ENCODE data around the gene SLC5A12. TPM values are rescaled to one million over a fixed set of nuclear protein-coding genes. Genes with fewer than 3 reads are reported as not detected.

The SLC5A12 gene
- polyA plus RNA-seq, 3 donors: 52.0 to 70.1 (median 52.2) TPM

DNA sequence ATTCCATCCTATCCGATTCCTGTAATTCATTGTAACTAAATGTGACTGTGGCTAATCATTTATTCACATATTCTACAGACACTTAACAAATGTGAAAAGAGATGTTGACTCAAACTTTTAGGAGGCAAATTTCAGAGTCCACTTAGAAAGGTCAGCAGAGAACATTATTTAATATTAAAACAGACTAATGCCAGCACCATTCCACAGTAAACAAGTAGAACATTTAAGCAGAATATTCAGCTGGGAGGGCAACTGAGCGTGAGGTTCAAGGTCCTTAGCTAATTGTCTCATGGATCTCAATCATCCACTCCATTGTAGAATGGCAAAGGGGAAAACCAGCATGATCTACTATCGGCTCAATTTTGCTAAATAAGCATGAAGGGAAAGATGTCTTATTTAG, 5.1 kb upstream of the SLC5A12 start:
- DNase-seq (ENCODE audit: low read depth in 3 of 3, low spot score in 2 of 3): no peak

DNA sequence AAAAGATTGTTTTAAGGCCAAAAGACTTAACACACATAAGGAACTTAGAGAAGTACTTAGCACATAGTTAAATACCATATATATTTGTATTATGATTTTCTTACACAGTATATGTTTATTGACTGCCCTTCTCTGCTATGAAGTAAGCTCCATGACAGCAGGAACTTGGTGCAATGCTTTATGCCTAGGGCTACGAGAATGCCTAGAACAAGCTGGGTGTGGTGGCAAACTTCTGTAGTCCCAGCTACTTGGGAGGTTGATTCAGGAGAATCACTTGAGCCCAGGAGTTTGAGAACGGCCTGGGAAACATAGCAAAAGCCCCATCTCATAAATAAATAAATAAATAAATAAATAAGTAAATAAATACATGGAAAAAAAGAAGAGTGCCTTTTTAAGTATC, 1.9 kb downstream of the SLC5A12 start:
- no peak for DNase-seq (ENCODE audit: low read depth in 3 of 3, low spot score in 2 of 3)

DNA sequence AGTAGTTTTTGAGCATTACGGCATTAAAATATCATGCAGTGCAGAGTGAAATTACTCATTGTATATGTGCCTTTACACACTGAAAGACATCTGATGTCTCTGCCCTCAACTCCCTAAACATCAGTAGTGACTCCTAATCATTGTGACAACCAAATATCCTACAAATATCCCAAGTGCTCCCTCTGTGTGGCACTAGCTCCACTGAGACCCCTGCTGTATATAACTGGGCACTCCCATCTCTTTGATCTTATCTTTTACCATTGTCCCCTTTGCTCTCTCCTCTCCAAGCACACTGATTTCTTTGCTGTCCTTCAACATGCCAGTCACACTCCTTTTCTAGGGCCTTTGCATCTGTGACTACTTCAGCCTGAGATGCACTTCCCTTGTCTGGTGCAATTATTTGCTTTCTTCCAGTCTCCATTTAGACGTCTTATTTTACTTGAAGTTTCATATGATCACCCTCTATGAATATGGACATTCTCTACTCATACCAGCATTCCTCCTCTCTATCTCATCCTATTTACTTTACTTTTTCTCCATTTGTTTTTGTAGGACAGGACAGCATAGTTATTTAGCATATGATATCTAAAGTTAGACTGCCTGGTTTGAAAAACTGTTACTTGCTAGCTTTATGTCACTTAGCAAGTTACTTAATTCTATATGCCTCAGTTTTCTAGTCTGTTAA, 2.4 kb downstream of the SLC5A12 start:
- no peak for DNase-seq (ENCODE audit: low read depth in 3 of 3, low spot score in 2 of 3)

DNA sequence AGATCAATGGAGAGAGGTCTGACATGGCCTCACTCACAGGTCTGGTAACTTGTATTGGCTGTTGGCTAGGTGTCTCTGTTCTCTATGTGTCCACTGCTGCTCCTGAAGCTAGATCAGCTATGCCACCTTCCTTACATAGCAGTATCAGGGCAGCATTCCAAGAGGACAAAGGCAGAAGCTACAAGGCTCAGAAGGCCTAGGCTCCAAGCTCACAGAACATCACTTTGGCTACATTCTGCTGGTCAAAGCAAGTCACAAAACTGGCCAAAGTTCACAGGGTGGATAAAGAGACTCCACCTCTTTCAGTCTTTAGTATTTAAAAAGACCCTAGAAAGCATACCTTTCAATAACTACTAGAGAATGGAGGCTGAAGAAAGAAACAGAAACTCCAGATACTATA, 4.1 kb downstream of the SLC5A12 start:
- no peak for DNase-seq (ENCODE audit: low read depth in 3 of 3, low spot score in 2 of 3)

DNA sequence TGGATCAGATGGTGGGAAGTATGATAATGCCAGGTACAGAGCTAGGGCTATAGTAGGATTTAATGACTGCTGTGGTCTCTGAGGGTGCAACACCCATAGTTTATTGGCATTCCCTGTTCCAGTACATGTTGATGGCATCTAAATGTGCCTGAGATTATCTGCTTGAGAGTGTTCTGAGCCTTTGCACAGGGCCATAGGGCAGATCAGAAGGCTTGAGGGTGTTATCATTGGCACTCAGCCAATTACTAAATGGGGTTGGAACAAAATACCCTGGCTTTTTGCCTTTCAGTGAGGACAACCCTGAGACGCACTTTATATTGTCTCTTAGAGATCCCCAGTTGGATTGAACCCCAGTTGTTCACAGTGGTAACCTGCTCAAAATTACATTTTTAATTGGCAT, 6.7 kb downstream of the SLC5A12 start:
- no peak for DNase-seq (ENCODE audit: low read depth in 3 of 3, low spot score in 2 of 3)

DNA sequence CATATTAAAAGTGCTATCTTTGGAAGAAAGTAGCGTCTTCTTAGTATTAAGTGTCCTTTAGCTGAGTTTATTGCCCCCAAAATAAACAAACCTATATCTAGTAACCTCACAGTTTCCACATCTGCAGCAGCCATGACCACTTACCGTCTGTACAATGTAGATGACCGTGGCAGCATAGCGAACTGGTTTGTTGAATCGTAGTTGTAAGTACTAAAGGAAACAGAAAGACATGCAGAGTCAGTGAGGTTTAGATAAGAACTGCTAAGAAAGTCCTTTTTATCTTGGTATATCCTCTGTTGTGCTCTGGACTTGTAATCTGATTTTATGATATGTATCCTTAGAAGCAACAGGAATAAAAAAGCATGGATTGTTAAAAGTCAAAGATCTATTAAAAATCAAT, 9.4 kb downstream of the SLC5A12 start:
- DNase-seq (ENCODE audit: low read depth in 3 of 3, low spot score in 2 of 3): no peak

DNA sequence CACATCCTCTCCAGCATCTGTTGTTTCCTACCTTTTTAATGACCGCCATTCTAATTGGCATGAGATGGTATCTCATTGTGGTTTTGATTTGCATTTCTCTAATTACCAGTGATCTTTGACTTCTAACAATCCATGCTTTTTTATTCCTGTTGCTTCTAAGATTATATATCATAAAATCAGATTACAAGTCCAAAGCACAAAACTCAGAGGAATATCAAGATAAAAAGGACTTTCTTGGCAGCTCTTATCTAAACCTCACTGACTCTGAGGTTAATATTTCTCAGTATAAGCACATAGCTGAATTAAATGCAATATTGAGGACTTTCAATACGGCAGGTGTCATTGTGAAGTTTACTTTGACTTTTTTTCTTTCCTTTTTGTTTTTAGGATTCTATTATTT, 11.4 kb downstream of the SLC5A12 start:
- no peak for DNase-seq (ENCODE audit: low read depth in 3 of 3, low spot score in 2 of 3)

DNA sequence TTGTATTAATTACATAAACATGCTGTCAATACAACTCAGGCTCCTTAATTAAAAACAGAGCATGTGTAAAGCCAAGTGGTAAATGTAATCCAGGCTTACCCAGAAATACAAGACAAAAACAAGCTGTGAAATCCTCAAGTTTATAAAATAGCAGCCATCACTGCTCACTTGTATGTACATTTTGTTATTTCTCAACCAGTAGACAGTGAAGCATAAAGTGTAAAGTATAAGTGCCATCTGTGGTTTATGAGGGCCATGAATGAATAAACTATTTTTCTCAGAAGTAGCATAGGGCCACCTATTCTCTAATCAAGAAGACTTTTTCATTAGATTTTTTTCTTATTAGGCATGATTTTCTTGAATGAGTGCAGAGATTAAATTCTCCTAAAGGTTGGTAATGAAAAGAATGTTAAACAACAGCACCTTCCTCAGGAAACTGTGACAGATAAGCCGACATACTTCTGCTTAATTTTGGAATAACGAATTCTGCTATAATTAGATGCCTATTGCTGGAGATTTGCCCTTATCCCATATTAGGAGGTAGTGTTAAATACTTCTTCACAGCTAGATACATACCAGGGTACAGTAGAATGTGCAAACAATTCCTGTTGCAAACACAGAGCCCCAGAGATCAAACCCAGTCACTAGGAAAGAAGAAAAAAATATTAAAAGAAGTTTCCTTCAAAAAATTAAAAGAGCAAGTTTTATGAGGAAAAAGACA, 13.0 kb downstream of the SLC5A12 start:
- no peak for DNase-seq (ENCODE audit: low read depth in 3 of 3, low spot score in 2 of 3)

DNA sequence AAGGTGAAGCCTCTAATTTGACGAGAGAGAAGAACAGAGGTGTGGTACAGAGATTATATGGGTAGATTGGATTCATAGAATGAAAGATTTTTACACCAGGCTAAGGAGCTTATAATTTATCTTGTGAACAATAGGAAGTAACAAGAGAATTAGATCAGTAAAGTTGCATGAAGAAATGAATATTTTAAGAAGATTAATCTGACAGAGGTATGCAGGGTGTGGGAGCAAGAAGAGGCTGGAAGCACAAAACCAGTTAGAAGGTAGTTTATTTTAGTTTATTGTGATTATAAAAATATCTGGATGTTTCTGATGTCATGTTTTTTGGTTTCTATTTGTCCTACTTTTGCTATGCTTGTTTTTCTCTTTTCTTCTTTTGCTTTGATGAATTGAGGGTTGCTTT, 15.7 kb downstream of the SLC5A12 start:
- no peak for DNase-seq (ENCODE audit: low read depth in 3 of 3, low spot score in 2 of 3)

DNA sequence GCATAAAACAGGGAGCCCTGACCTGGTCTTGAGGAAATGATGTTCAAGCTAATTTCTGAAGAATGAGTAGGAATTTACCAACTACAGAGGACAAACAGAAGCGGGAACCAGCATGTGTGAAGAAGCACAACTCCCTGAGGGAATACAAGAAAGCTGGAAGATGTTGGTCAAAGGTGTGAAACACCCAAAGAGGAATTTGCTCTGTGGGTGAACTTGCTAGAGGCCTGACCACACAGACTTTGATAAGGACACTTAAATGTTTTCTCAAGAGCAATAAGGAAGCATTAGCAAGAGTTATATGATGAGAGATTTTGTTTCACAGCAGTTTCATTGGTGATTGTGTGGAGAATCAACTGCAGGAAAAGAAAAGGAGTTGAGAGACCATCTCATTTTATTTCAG, 17.6 kb downstream of the SLC5A12 start:
- no peak for DNase-seq (ENCODE audit: low read depth in 3 of 3, low spot score in 2 of 3)

DNA sequence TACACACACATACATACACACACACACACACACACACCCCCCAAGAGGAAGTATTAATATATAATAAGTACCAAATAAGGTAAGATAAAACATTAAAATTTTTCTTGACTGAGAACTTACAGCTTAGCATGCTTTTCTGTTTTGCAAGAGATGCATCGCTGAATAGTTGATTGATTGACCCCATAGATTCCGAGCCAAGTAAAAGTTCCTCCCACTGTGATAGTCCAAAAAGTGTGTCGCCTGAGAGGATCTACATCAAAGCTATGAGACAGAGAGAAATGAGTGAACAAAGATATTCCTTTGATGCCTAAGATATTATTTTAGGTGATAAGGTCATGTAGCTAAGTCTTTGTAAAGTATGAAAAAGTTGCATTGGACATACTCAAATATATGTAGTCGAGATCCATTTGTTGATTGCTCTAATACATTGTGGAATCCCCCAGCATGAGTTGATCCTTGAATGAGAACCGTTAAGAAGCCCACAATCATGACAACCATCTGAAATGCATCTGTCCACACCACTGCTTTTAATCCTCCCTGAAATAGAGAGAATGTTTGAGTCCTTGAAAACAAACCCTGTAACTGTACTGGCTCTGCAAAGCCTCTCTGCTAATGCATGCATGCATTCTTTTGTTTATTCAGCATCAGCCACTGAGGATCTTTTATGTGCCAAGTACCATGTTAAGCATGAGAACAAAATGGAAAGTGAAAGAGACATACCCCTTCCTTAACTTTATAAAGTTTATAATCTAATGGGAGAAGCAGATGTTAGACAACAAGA, 18.3 kb downstream of the SLC5A12 start:
- no peak for DNase-seq (ENCODE audit: low read depth in 3 of 3, low spot score in 2 of 3)

DNA sequence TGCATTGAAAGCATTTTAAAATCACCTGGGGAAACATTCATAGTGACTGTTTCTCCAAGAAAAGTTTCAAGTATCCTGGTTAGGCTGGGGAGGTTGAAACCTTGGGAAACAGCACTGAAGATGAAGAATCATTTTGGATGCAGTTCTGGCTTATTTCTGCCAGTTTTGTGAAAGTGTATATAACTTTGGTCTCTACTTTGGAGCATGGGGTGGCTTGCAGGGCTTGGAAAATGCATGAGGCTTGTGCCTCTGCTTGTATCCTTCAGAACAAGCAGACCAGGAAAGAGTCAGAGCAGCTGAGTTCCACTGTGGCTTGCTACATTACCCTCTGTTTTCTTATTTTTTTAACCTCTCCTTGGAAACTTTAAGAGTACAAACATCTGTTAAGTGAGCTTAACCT, 19.5 kb downstream of the SLC5A12 start:
- DNase-seq (ENCODE audit: low read depth in 3 of 3, low spot score in 2 of 3): peak in 1 of 3 donors; percentile 12

DNA sequence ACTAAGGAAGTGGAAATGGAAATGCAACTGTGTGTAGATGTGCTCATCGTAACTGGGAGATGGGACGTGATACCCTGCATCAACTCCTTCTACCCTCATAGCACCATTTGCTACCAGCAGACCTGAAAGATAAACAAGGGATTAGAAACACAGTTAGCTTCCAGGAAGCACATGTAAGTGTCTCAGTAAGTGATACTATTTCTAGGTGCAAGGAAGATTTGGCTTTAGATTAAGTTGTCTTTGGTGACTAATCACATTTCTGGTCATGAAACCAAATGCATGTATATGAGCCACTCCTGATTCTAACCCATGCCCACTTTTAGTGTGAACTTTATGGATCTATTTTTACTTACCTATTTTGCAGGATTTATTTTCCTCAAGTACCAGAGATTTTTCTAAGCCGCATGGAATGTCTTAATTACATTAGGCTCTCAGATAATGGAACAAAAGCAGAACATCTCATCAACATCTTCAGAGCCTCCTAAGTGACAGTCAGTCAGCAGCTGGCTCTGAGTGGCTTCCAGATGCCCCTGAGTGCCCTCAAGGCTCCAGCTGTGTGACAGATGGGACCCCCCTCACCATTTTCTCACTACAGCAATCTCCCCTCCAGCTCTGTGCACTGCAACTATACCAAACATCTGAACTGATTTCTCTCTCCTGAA, 21.2 kb downstream of the SLC5A12 start:
- DNase-seq (ENCODE audit: low read depth in 3 of 3, low spot score in 2 of 3): no peak

DNA sequence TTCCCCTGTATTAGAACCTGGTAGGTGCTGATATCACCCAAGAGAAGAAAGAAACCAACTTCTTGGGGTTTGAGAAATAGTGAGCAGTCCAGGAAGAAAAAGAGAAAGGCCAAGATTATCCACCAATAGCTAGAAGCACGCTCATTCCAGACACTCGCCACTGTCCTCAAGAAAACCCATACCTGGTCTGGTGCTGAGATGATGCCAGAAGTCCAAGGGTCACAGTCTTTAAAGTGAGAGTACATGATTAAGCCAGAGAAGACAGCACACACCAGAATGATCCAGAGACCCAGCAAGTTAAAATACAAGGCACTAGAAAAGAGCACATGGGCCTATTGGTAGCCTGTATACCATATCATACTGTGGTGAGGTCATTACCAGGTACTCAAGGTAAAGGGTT, 23.6 kb downstream of the SLC5A12 start:
- DNase-seq (ENCODE audit: low read depth in 3 of 3, low spot score in 2 of 3): no peak

DNA sequence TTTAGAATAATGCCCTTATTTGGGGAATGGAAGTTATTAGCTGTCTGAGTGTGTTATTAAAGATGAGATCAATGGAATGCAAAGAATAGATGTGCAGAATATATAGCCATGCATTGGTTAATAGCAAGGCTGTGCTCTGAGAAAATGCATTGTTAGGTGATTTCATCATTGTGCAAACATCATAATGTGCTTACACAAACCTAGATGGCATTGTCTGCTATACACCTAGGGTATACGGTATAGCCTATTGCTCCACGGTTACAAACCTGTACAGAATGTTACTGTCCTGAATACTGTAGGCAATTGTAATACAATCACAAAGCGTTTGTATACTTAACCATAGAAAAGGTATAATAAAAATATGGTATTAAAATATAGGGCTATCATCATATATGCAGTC, 25.5 kb downstream of the SLC5A12 start:
- DNase-seq (ENCODE audit: low read depth in 3 of 3, low spot score in 2 of 3): no peak

DNA sequence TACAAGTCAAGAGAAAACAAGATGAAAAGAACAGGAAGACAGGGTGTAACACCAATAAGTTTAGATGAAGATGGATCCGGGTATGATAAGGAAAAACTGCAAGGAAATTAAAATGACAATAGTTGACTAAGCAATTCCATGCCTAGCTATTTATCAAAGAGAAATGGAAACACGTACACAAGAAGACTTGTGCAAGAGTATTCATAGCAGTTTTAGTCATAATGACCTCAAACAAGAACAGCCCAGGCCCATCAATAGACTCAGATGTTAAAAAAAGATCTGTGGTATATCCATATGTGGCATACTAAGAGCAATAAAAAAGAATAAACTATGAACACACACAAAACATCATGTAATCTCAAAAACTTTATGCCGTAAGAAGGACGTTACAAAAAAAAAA, 33.2 kb downstream of the SLC5A12 start:
- DNase-seq (ENCODE audit: low read depth in 3 of 3, low spot score in 2 of 3): no peak

DNA sequence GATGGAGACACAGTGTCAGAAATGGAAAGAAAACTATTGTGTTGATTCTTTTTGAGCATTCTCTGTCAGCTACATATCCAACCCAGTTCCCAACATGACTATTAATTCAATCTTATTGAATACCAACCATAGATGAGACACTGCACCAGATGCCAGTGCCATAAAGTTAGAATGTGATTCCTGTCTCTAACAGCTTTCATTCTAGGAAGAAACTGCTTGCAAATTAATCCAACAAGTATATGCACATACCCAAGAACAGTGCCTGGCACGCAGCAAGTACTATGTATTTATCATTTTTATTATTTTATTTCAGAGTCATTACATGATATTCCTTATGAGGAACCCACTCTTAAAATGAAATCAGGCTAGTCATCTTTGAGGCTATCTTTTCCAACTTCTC, 34.5 kb downstream of the SLC5A12 start:
- no peak for DNase-seq (ENCODE audit: low read depth in 3 of 3, low spot score in 2 of 3)

DNA sequence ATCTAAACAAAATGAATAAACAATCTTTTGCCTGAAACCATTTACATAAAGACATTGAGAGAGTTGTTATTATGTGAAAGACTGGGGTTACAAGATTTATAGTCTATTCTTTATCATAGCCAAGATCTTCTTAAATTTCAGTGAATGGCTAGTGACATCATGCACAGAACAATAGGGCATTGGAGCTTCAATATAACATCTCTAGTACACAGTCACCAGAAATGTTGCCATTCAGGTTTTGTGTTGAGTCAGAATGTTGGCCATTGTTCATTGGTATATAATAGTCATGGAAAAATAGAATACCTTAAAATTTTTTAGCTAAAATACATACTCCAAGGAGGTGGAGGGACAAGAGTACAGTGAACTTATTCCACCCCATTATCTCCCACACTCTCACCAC, 44.3 kb downstream of the SLC5A12 start:
- no peak for DNase-seq (ENCODE audit: low read depth in 3 of 3, low spot score in 2 of 3)

DNA sequence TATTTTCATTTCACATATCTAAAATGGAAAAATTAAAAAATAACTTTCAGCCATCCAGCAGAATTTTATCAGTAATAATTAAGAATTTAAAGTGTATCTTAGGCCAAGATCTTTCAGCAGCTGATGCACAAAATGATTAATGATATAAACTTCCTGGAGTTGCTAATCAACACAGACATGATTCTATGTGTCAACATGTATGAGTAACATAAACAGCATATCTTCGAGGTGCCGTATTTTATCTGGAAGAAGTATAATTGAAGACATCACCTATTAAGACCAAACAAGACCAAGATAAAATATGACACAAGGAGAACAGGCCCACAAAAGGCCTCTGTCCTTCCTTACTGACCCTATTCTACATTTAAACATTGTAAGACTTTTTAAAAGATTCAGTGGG, 45.2 kb downstream of the SLC5A12 start:
- DNase-seq (ENCODE audit: low read depth in 3 of 3, low spot score in 2 of 3): no peak

DNA sequence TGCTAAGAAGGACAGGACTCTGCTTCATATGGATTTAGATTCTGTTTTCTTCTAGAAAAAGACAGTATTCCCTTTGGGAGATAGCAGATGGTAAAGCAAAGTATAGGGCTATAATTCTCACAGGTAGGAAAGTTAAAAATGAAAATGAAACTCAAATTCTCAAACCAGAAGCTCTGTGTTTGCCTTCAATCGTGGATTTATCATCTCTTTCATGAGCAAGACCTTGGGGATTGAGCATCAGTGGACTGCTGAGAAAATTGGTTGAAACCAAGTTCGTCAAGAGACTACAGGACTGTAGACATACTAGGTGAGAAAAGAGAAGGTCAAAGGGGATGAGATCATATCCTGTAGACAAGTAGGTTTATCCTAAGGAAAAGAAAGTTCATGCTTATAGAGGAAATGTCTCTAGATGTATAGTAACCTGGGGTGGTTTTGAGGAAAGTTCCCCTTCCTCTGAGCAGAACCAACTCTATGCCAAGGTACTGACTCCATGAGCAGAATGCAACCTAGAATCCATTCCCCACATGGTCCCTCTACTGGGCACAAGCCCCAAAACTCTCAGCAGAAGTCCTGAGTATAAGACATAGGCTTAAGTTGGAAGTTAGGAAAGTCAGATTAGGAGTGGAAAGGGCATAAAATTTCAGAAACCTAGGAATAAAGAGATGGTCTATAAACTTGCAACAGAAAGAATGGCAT, 46.5 kb downstream of the SLC5A12 start:
- DNase-seq (ENCODE audit: low read depth in 3 of 3, low spot score in 2 of 3): no peak

DNA sequence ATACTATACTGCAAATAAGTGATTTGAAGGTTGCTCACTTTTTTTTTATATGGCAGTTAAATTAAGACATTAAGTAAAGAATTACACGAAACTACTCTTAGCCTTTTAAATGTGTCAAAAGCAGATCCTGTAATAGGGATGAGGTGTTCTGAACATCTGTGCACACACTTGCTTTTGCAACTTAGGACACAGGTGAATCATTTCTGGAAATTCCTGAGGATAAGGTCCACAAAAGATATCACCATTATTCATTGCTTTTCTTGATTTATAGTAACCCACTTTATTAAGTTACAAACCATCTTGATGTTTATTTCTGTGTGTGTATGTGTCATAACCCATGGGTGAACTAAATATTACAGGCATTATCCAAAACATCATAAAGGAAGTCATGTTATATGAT, 55.9 kb downstream of the SLC5A12 start:
- no peak for DNase-seq (ENCODE audit: low read depth in 3 of 3, low spot score in 2 of 3)

Measured in right renal cortex interstitium (tissue), 3 donors.